Endometrial microvascular endothelial cells (primary cell): ENCODE measurements around the gene GGACT. TPM values are rescaled to one million over a fixed set of nuclear protein-coding genes. Genes with fewer than 3 reads are reported as not detected.
"Not testable (repeated sequence)": the region's sequence is repeated elsewhere in the genome, so short reads cannot be mapped to it uniquely, and the experiment has no call there.

Experiments used
- in situ Hi-C: cut with HindIII; loops from 2 replicates; pipeline ENCODE4 v1.10.0; 2017; ENCODE audit warnings: low sequenced_read_pairs, low pct_unique_long_range_greater_than_20kb; ENCODE audit errors: inconsistent ontology term
- total RNA-seq: library from RNA; depleted of rRNA; stranded (reverse); fragments of >200 nt; gene quantifications from one replicate; pipeline ENCODE4 v1.2.3, GENCODE V29; 2015; ENCODE audit errors: inconsistent ontology term

The GGACT gene
- total RNA-seq: 3.5 TPM

DNA sequence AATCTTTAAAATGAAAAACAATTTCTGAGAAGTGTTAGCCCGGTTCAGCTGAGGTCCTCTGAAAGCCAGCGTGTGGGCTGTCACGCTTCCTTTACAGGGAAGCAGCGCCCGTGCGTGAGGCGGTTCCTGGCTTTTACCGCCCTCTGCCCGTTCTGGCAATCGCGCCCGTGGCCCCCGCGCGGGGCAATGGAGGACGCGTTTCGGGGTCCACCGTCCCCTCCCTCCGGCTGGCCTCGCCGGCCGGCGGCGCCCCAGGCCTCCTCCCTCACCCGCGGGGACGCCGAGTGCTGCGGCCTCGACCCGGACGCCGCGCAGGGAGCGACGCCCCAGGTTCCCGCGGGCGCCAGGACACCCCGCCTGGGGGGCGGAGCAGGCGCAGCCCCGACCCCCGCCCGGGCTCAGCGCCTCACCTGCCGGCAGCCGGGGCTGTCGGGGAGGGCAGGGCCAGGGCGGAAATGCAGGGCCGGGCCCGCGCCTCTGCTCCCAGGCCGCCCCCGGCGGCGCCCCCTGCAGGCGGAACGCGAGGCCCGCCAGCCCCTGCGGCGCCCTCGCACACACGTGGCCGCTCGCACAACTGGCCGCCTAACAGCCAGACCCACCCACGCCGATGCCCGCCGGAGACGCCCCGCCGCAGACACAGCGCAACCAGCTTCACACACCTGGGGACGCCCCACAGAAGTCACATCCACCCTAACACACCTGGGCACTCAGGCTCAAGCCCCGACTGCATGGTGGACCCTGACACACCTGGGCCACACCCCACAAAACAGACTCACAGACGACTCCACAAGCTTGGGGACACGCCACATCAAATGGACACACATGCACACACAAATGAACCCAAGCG, at the start of gene GGACT:
Gene GGACT (minus strand): TSS at position 459 of the 847 bp plus-strand sequence. CDS start 56,198 bp downstream, outside the sequence.
- in situ Hi-C loops: no loop called here

GRCh38 chr13:100637796-100638195, 49.2 kb upstream of the GGACT start:
- in situ Hi-C loops: no loop called here

- in situ Hi-C loops: no loop called here
Observed at GRCh38 chr13:100637380-100637779, 48.8 kb upstream of the GGACT start.

DNA sequence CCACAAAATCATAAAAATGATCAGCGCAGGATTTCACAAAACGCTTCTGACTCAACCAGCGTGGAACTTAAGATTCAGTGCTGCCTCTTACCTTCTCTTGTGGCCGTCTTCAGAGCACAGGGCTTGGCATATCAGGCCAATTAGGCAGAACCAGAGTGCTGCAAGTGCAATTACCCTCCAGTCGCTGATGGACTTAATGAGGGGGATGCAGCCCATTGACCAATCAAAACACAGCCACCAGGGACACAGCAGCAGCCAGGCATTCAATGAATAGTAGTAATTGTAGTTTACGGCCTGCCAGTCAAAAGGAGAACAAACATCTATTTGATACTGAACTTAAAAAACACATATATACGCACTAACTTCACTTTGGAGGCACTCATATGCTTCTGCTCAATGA, 47.9 kb upstream of the GGACT start:
- in situ Hi-C loops: no loop called here

DNA sequence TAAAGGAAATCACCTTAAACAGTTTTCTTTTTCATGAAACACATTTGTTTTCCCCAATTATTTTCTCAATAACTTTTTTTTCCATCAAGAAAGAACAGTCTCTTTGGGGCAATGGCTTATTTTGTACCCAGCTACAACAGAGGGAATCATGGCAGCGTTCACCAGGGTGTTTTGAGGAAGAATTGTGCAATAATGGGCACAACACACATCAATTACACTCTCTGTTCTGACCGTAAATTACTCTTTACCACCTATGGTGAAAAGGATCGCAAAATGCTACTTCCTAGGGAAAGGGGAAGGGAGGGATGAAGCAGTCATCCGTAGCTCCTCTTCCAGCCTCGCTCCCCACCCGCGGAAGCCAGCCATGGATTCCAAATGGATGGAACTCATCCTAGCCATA, 47.4 kb upstream of the GGACT start:
- in situ Hi-C loops: no loop called here

DNA sequence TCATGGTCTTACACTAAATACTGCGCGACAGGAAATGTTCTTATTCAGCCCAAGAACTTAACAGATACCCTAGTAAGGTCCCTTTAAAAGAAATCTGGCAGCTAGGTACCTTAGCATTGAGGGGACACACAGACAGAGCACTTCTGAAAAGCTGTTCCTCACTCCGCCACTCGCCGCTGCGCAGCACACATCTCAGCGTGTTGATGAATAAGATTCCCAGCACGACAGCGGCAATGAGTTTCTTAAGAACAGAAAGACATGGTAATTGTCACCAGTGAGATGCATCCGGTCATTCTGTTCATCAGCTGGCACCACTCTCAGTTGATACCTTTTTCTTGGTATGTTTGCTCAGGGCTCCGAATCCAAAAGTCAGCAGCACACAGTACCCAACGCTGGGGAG, 46.1 kb upstream of the GGACT start:
- in situ Hi-C loops: no loop called here

DNA sequence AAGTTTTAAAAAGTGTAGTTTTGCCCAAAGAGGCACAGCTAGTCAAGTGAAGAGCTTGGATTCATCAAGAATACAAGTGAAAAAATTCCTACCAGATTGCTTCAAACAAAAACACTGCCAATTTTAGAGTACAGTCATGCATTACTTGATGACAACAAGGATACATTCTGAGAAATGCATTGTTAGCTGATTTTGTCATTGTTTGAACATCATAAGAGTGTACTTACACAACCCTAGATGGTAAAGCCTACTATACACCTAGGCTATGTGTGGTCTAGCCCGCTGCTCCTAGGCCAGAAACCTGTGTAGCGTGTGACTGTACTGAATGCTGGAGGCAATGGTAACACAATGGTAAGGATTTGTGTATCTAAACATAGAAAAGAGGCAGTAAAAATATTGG, 44.9 kb upstream of the GGACT start:
- in situ Hi-C loops: no loop called here

DNA sequence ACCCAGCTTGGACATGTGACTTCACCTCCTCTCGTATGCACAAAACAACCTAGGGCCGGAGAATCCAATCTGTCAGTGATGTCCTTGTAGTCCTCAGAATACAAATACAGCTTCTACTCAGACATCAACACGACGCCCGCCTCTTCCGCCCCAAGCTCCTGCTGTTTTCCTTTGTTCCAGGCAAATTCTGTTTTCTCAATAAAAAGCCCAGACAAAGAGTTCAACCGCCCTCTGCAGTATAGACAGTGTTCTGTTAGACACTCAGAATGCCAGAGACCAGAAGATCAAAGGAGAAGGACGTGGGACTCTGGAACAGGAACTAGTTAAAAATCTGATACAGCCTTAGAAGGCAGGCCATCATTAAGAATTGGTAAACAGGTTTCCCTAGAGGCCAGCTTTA, 42.0 kb upstream of the GGACT start:
- in situ Hi-C loops: no loop called here

DNA sequence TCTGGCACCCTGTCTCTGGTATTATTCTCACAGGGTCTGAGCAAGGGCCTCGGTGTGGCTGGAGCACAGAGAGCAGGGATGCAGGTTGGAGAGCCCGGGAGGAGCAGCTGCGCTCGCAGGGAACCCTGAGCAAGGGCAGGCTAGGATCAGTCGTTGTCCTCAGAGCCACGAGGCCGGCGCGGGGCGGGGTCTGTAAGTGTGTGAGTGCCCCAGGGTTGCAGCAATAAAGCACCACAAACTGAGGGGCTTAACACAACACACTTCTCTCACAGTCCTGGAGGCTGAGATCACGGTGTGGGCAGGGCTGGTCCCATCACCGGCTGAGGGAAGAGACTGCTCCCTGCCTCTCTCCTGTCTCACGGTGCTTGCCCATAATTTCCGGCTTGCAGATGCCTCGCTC, 38.5 kb upstream of the GGACT start:
- in situ Hi-C loops: no loop called here

DNA sequence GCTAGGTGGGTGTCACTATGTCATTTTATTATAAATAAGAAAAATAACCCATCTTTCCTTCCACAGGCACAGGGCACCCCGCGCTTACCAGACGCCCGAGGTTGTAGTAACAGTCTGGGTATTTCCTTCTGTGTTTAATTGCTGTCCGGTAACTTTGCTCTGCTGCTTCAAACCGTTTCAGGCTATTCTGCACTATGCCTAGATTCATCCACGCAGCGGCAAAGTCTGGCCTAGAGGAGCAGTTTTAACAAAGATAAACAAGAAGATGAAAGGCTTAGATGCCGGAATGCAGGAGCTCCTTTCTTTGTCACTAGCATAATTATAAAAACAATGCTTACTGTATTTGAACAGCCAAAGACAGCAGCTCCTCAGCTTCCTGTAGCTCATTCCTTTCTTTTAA, 36.9 kb upstream of the GGACT start:
- in situ Hi-C loops: no loop called here

DNA sequence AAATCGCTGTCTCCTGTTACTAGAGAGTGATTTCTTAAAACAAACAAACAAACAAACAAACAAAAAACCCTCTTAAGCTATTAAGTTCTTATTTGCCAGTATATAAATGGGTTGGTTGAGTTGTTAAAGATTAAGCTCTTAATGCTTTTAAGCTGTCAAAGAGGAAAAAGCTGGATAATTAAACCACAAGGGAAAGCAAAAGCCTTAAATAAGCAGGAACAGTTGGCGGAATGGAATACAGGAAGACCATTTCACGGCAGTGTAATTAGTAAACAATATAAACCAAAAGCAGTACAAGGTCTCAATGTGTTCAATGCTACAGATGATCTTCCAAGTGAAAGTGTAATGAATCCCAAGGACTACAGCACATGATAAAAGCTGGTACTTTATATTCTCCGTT, 32.2 kb upstream of the GGACT start:
- in situ Hi-C loops: no loop called here

DNA sequence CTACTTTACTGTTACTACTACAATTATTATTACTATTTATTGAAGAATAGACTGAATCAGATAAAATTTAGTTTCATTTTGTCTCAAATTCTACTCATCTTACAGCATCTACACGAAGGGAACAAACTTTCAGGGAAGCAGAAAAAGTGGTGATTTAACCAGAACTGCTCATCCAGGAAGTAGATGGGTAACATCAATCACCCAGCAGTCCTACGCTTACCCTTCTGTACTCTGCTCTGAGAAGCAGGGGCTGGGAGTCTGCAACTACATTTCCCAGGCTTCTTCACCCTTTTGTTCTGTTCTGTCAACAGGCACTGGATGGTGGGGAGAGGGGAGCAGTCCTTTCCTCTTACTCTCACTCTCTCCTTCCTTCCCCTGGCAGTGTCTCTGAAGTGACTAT, 31.4 kb upstream of the GGACT start:
- in situ Hi-C loops: no loop called here

DNA sequence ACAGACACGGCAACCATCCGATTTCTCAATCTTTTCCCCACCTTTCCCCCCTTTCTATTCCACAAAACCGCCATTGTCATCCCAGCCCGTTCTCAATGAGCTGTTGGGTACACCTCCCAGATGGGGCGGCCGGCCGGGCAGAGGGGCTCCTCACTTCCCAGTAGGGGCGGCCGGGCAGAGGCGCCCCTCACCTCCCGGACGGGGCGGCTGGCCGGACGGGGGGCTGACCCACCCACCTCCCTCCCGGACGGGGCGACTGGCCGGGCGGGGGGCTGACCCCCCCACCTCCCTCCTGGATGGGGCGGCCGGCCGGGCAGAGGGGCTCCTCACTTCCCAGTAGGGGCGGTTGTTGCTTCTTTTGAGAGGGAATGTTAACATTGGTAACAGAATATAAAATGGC, 30.3 kb upstream of the GGACT start:
- in situ Hi-C loops: not testable (repeated sequence)

GRCh38 chr13:100613031-100613430, 24.4 kb upstream of the GGACT start:
- in situ Hi-C loops: no loop called here

GRCh38 chr13:100611678-100612492, 23.3 kb upstream of the GGACT start:
- in situ Hi-C loops: no loop called here

DNA sequence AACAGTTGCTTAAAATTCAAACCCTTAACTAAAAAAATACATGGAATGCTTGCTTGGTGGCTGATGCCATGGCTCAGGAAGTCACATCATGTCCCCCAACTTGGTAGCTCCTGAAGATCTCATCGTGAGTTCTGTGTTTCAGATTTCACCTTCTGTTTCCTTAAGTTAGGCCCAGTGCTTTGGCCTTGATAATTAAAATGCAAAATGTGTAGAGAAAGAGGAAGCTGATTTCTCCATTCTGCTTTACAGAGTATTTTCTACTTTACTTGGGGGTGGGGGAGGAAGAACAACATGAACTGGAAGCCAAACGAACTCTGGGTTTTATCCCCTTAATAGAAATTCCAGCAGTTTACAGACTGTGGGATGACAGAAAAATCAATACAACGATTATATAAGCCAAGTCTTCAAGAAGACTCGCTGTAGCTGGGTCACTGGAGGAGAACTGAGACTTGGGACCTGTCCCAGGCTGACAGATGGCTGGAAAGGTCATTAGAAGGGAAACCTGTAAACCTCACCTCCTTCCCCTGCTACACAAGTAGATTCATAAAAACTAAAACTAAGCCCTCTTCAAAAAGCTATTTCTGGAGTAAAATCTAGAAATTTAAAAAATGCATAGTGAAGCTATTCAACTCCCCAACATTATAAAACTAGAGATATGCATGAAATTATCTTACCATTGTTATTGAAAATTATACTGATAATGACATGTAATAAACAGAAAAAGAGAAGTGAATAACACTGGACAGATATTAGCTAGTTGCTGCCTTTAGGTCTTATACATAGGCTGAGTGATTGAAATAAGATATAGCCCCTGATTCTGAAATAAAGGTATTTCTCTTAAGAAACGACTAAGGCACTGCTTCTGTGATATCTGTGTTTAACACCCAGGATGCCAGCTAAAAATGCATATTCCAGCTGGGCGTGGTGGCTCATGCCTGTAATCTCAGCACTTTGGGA, 22.1 kb upstream of the GGACT start:
- in situ Hi-C loops: no loop called here

DNA sequence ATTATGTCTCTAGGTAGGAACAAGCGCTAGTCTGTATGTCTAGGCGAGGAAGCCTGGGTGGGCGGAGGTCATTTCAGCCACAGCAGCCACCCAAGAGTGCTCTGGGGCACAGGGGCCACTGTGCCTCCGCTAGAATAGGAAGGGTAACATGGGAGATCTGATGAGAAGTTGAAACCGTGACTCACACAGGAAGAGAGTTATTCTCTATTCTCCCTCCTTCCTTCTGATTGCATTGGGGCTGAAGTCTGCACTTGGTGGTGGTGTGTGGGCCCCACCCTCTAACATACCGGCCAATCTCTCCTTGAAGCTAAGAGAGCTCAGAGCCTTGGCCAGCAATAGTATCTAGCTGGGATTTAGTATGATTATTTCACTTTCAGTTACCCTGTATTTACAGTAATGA, 20.3 kb upstream of the GGACT start:
- in situ Hi-C loops: no loop called here

DNA sequence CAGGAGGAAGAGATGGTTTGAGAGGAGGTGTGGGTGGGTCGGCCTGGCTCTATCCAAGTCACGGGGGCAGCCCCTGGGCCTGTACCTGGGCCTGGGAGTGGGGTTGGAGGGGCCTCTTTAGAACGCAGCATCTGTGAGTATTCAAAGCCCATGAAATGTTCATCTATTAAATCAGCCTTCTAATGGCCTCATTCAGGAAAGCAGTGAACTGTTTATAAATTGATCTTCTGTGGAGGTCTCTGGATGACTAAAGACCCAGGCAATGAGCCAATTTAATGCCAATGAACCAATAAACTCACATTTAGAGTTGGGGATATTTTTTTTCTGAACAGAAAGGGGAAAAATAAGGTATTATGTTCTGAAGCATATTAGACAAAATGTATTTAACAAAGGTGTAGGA, 19.9 kb upstream of the GGACT start:
- in situ Hi-C loops: no loop called here
